Stimulated activated naive CD4-positive, alpha-beta T cell treated with Interleukin-2 at 50 U/mL for 16 hours (primary cell): ENCODE measurements around the gene STK39.

Source experiments
- DNase-seq: peaks from one replicate; lab custom pipeline; 2025; lab: John Stamatoyannopoulos, UW

The STK39 gene

GRCh38 chr2:167916756-167917155 is 330.6 kb downstream of the STK39 start:
- no peak for DNase-seq

DNA sequence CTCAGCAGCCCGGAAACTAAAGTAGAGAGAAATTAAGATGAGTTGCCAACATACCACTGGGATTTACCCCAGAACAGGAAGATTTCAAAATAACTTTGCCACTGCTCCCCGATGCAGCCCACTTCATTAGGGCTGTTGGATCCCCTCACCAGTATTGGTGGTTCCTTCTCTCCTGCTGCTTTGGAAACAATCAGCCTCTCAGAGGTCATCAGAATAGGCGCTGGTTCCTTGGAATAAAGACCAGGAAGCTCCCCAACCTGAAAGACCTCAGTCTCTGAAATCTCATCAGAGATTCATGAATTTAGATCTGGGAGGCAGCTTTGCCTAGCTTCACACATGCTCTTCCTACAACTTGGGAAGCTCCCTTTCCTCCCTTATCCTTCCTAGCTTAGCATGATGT is 332.4 kb downstream of the STK39 start:
- DNase-seq = no peak

GRCh38 chr2:167908786-167909185 is 338.6 kb downstream of the STK39 start:
- DNase-seq = no peak

- DNase-seq = no peak
Measured at GRCh38 chr2:167905668-167906067, 341.7 kb downstream of the STK39 start.
